NCI-H446 (cell line): ENCODE data around the gene LYG2.
"Not testable (repeated sequence)": the region's sequence is repeated elsewhere in the genome, so short reads cannot be mapped to it uniquely, and the experiment has no call there.

Experiments used
- DNase-seq, 2 experiments: peaks; one replicate each; lab custom pipeline; 2025; lab: John Stamatoyannopoulos, UW

Gene LYG2, protein sequence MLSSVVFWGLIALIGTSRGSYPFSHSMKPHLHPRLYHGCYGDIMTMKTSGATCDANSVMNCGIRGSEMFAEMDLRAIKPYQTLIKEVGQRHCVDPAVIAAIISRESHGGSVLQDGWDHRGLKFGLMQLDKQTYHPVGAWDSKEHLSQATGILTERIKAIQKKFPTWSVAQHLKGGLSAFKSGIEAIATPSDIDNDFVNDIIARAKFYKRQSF

DNA sequence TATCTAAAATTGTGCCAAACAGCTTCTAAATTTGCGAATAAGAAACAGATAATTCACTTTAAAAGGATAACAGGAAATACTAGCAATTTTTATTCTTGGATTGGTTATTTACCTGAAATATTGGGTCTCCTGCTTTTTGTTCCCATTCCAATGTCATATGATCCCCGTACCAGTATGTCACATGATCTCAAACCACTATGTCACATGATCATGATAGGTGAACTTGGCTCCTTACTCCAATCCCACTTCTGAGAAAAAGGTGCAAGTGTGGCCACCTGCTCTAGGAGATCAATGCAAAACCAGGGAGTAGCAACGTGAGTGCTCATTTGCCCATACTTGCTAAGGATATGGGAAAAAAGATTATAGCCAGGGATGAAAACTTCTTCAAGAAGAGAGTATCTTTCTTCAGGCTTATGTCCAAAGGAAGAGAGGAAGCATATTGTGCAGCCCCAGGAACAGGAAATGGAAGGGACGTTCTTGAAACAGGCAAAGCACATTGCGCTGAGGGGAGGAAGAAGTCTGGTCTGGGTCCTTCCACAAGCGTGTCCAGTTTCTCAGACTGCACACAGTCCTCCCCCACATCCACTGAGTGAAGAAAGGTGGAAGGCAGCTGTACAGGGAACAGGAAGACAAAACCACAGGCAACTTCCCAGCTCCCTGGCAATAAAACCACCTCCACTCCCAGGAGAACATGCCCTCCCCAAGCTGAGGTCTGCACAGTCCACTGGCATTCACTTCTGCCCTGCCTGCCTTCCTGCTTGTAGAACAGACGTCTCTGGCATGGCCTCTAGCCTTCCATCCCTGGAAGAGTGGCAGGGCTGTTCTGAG lies at the start of gene LYG2:
Gene LYG2 (minus strand): TSS at position 176 of the 828 bp plus-strand sequence. CDS start 1,406 bp downstream, outside the sequence.
- no peak for DNase-seq

DNA sequence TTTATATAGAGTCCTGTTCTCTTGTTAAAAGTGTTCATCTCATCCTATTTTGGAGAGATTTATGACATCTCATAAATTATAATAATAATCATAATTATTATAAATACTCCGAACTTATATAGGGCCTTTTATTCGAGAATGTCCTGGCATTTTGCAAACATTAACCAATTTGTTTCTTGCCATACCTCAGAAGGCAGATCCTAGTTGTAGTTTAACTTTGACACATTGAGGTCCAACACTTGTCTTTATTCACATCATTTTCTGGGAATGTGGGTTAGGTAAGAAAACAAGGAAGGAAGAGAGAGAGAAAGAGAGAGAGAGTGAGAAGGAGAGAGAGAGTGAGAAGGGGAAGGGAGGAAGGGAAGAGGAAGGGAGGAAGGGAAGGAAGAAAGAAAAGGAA lies 45.6 kb upstream of the LYG2 start, which contains the start of gene LYG1:
Gene LYG1 (minus strand): TSS at position 101 of the 400 bp plus-strand sequence. CDS start 5,527 bp downstream, outside the sequence.
- not testable (repeated sequence) for DNase-seq

DNA sequence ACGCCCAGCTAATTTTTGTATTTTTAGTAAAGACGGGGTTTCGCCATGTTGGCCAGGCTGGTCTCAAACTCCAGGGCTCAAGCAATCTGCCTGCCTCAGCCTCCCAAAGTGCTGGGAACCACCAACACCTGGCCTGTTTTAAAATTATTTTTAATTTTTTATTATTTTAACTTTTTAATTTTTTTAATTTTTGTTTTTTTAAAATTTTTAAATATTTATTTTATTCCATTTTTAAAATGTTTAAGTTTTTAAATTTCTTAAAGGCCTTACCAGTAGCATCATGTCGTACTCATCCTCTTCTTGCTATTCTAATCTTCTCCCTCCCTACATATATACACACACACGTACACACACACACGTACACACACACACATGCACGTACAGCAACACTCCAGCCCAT lies 44.1 kb upstream of the LYG2 start:
- DNase-seq: no peak

DNA sequence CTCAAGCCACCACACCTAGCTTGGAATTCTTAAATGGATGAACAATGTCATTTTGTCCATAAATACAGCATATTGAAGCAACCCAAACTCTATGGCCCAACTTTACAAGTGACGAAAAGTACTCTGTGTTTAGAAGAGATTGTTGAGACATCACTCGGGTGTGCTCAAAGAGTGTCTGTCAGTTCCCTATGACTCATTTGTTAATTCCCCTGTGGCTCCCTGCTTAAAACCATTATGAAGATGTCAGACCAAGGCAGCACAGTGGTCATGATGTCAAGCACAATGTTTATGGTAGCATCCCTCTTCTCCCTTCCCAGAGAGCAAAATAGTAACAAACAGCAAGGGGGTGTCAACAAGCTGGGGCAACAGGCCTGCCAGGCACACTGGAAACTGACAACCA lies 42.5 kb upstream of the LYG2 start:
- no peak for DNase-seq

DNA sequence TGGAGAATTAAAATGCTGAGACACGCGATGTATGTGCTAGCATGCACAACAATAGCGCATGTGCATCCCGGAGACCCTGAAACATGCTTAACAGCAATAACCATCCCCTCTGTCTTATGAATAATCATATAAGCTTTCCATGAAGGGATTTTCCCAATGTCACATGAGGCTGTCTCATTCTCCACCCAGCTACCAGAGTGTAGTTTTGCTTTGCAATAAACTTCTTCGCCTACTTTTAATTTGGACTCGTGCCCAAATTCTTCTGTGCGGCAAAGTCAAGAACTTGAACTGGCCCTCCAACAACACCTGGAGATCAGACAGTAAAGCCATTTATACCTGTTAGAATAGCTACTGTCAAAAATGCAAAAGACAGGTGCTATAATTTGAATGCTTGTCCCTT lies 30.1 kb upstream of the LYG2 start:
- no peak for DNase-seq

DNA sequence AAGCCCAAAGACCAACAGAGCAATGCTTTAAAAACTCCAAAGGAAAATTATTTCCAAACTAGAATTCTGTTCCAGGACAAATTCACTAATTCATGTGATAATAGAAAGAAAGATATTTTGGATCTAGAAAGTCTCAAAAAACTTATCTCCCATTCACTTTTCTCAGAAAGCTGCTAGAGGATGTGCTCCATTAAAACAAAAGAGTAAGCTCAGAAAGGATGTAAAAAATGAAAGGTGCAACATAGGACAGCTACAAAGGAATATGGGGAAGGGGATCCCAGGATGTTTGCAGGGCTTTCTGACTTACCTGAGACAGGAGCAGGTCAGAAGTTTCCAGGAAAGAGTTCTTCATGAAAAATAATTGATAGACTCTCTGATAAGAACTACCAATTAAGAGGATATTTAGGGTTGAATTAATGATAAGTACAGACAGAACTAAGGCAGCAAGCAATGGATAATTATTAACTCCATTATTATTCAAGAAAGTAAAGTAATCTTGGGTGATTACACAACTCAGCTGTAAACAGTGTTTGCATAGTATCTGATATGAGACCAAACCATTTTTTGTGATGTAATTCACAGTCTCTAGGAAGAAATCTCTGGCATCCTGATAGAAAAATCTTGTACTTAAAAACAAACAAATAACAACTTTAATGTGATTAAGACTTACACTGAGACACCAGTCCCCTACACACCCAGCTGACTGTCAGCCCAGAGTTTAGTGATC lies 24.7 kb upstream of the LYG2 start:
- DNase-seq: no peak

DNA sequence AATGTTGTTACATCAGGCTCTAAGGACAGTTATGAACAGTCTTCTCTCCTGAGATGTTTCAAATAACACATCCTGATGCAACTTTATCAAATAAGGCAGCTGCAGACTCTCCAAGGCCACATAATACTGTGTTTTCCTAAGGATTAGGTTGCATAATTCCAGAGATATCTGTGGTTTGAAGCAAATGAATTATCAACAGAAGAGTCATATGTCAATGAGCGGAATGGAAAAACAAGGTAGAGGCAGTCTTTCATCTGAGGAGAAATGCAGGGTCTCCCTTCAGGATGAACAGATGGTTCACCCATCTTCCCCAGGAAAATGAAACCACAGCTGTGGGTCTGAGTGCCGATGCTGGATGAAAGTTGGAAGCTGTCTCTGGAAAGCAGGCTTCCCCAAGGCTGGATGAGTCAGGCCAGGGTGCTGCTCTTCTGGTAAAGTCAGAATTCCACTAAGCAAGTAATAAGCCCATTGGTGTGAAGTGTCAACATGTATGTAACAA lies 23.4 kb upstream of the LYG2 start:
- peak in 1 of 2 experiments; percentile 2 for DNase-seq

DNA sequence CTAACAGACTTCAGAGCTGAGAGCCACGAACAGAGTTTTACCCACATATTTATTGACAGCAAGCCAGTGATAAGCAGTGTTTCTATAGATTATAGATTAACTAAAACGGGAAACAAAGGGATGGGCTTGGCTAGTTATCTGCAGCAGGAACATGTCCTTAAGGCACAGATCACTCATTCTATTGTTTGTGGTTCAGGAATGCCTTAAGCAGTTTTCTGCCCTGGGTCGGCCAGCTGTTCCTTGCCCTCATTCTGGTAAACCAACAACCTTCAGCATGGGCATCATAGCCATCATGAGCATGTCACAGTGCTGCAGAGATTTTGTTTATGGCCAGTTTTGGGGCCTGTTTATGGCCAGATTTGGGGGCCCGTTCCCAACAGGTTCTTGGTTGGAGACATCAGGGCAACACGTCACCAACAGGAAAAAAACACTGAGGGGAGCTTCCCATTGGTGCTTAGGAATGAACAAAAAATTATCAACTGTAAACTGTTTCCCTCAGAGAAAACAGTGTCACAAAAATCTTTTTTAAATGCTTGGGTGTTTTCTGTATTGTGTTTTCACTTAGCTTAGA lies 22.8 kb upstream of the LYG2 start:
- not testable (repeated sequence) for DNase-seq

DNA sequence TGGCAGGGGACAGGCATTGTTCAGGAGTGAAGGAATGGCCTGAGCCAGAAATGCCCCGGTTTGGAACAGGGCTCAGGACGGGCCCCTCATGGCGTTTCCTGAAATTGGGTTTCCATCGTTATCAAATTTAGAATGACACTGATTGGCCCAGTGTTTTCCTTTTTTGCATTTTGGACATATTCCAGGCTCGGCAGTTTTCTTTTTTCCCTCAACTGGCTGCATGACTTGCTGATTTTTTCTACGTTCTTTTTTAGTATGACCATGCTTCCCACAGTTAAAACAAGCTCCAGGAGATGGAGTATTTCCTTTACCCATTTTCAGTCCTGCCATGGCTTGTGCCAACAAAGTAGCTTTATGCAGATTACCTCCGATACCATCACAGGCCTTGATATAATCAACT lies 20.4 kb upstream of the LYG2 start:
- no peak for DNase-seq

DNA sequence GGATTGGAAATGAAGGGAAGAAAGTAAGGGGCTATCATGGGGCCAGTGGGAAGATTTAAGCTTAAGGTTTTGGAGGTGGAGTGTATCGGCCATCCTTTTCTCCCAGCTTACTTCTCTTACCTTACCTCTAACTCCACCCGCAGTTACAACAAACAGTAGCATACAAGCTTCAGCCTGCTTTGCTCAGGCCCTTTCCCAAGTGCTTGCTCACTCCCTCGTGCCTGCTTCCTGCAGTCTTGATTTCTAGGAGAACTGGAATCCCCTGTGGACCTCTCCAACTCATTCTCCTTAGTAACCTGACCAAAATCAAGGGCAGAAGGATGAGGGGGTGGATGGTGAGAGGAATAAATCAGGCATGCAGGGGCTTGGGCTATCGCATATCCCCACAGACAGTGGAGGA lies 5.8 kb upstream of the LYG2 start:
- DNase-seq: no peak

DNA sequence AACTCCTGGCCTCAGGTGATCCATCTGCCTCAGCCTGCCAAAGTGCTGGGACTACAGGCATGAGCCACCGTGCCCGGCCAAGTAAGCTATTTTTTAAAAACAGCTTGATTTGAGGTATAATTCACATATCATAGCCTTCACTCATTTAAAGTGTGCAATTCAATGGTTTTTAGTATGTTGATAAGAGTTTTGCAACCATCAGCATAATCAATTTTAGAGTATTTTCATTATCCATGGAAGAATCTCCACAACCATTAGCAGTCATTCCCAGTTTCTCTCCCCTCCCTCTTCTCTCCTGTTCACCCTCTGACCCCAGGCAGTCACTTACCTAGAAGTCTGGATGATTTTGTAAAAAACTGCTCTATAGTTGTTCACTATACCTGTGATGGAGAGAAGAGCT lies 4.7 kb upstream of the LYG2 start:
- no peak for DNase-seq

DNA sequence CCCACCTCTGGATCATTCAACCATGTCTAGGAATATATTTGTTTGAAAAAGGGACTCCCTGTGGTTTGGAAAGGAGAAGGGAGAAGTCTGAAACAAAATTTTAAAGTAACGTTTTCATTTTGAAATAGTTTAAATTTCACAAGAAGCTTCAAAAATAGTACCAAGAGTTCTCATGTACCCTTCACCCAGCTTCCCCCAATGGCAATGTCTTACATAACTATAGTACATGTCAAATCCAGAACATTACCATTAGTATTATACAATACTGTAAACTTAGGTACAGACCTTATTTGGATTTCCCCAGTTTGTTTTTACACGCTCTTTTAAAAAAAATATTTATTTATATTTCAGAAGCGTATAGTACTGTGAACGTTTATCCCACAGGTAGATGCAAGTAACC lies 4.0 kb upstream of the LYG2 start:
- DNase-seq: no peak

DNA sequence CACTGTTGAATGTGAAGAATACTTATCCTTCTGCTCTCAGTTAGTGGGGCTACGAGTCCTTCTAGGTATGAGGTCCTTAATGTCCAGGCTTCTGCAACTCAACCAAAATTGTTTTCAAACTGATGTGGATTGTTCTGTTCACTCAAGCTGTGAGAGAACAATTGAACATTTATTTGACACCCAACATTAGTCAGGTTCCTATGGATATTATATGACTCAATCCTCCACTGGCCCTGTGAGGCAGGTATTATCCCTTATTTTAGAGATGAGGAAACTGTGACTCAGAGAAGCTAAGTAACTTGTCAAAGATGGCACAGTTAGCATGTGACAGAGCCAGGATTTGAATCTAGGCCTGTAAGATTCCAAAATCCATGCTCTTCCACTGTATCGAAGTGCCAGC lies 1.2 kb upstream of the LYG2 start:
- DNase-seq: no peak

DNA sequence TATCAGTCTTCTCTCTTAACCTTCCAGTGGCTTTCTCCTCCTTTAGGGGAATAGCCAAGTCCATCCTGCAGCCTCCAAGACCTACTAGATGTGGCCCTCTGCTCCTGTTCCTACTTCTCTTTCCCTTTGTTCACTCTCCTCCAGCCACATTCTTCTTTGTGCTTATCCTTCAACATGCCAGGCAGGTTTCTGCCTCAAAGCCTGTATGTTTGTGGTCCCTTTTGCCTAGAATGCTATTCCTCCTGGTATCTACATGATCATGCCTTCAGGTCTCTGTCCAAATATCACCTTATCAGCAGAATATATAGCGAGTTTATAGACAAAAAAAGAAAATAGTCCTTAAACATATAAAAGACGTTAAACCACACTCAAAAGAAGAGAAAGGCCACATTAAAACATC lies 5.5 kb downstream of the LYG2 start:
- DNase-seq: no peak

DNA sequence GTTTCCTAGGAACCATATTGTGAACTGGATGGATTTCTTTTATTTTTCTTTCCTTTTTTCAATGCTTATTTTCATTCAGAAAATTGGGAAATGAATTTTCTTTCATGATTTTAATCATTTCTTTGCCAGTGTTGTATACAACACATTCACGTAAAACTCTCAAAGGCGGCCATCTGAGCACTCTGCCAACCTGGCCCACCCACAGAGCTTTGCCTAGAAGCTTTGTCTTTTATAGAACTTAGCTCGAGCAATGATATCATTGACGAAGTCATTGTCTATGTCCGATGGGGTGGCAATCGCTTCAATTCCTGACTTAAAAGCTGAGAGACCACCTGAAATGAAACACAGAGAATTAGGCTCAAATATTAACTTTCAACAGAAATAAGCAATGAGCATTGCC lies 13.3 kb downstream of the LYG2 start:
- no peak for DNase-seq

DNA sequence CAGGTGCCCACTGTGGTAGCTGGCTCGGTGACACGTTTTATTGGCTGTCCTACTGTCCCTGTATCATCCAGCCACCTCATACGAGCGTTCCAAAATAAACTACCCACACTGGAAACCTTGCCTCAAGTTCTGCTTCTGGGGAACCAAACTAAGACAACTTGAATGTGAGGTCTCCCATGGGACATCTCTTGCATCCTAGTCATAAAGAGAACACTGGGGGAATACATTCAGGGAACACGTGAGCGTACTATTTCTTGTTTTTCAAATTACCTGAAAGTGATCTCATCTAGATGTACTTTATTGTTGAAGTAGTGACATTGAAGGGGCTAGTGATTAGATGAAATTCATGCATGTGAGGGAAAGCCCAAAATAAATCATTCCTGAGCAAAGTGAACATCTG lies 15.0 kb downstream of the LYG2 start:
- no peak for DNase-seq

DNA sequence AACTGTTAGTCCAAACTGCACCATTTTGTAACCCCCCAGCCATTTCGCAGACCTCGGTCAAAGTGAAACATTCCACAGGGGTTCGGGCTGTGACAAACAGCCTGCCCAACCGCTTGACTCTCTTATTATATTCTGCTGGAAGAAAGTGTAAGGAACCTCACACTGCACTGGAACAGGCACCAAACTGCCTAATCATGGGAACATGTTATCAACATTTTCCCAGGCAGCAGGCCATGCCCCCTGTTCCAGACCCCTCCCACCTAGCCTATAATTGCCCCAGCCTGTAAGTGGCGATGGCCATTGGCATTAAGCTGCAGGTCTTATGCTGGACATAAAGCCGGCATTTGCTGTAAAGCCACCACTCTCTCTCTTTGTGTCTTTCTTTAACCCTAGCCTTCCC lies 16.9 kb downstream of the LYG2 start:
- DNase-seq: no peak

DNA sequence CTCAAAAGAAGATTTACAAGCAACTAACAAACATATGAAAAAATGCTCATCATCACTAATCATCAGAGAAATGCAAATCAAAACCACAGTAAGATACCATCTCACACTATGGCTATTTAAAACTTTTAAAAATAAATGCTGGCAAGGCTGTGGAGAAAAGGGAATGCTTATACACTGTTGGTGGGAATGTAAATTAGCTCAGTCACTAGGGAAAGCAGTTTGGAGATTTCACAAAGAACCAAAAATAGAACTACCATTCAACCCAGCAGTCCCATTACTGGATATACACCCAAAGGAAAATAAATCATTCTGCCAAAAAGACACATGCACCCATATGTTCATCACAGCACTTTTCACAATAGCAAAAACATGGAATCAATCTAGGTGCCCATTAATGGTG lies 22.3 kb downstream of the LYG2 start:
- not testable (repeated sequence) for DNase-seq

DNA sequence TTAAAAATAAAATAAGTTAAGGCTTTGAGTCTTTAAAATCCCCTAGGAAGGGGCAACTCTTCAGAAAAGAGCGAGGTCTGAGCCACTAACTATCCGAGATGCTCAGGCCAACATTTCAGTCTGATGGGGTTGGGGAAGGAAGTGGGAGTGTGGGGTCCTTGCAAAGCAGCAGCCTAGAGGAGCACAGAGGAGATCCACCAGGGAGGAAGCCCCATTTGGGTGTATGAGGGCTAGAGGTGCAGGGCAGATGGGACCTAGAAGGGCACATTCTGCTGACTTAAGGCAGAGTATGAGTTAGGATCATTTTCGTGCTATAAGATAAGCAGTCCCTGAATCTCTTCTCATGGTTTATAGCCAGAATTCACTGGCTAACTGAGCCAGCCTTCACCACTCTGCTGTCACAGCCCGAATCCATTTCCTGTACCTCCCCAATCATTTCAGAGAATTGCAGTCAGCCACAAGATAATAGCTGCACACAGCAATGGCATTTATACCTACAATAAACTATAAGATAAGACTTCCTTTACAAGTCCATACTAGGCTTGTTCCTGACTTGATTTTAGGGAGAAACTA lies 37.5 kb downstream of the LYG2 start:
- no peak for DNase-seq

DNA sequence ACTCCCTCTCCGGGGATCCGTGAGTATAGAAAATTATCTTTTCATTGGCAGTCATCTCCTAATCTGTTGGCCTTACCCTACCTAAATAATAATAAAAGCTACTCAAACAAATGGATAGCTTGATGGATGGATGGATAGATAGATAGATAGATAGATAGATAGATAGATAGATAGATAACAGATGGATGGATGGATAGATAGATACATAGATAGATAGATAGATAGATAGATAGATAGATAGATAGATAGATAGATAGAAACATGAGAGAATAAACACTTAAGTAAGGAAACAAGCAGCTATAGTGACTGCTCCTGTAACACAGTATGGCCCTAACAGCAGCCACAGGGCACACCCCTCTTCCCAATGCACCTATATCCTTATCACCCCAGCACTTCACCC lies 39.4 kb downstream of the LYG2 start:
- DNase-seq: no peak

DNA sequence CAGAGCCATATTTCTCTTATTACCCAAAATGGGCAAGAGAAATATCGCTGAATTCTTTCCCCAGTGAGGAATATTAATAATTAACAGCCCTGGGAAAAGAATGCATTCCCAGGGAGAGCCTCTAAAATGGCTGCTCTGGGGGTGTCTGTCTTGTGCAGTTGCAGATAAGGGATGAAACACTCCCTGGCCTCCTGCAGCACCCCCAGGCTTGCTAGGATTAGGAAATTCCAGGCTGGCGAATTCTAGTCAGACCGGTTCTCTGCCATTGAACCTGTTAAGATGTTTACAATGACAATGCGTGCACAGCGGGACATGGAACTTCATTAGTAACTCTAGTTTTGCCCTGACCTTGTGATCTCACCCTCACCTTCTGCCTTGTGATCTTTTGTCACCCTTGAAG lies 50.0 kb downstream of the LYG2 start:
- DNase-seq: no peak
